Activated naive CD4-positive, alpha-beta T cell treated with anti-CD3 and anti-CD28 coated beads, Interleukin-2, amount 10 ng/mL, durations not matched to agents 7 days and 5 days (primary cell): ENCODE data around the gene MADD.
A peak's percentile ranks its signal among the peaks of the same experiment; 100 is the strongest.
"Not testable (repeated sequence)": the region's sequence is repeated elsewhere in the genome, so short reads cannot be mapped to it uniquely, and the experiment has no call there.

Experiments used
- CTCF ChIA-PET: fragments of 350-600 bp; sonication (Branson Sonifier 250); formaldehyde crosslinking; loops from one replicate; lab custom pipeline; 2021; ENCODE audit warnings: antibody characterized with exemption; lab: Charles Lee
- DNase-seq: peaks from one replicate; pipeline ENCODE4 v3.0.0-alpha.2; 2020
- H3K27ac Mint-ChIP-seq: one replicate; pipeline ENCODE4 v1.8.0; 2021; ENCODE audit warnings: mild to moderate bottlenecking, moderate library complexity, mixed read lengths
- H3K27me3 Mint-ChIP-seq: one replicate; pipeline ENCODE4 v1.8.0; 2021; ENCODE audit warnings: mild to moderate bottlenecking, mixed read lengths
- H3K36me3 Mint-ChIP-seq: one replicate; pipeline ENCODE4 v1.8.0; 2021; ENCODE audit warnings: mixed read lengths
- H3K4me1 Mint-ChIP-seq: one replicate; pipeline ENCODE4 v1.8.0; 2021; ENCODE audit warnings: mixed read lengths
- H3K4me3 Mint-ChIP-seq: one replicate; pipeline ENCODE4 v1.8.0; 2021; ENCODE audit warnings: mild to moderate bottlenecking, moderate library complexity, mixed read lengths
- H3K9me3 Mint-ChIP-seq: one replicate; pipeline ENCODE4 v1.8.0; 2021; ENCODE audit warnings: mixed read lengths

MADD gene

DNA sequence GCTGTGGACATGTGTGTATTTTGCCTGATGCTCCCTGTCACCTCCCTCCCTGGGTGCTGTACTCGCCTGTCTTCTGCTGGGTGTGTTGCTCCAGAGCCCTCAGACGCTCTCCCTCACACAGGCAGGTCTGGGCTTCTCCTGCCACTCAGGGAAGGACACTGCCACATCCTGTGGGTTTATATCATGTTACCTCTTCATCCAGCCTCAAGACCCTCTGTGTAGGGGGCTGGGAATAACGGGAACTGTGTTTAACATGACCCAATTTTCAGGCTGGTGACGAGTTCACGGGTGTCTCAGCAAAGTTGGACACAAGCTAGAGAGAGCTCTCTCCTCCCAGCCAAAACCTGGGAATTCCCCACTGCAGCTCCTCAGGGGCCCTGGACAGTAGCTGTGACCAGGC lies 58.0 kb downstream of the MADD start:
- CTCF ChIA-PET, result no interaction called here
- Mint-ChIP-seq H3K9me3 (no peaks in the 10 kb centered on the region), H3K27me3 (no peaks in the 10 kb centered on the region), H3K4me3 (no peak overlapping the region), H3K4me1 (no peaks in the 10 kb centered on the region), H3K36me3 (peaks cover 30% of the 10 kb centered on the region), H3K27ac (no peak overlapping the region)
- DNase-seq, result no peak

DNA sequence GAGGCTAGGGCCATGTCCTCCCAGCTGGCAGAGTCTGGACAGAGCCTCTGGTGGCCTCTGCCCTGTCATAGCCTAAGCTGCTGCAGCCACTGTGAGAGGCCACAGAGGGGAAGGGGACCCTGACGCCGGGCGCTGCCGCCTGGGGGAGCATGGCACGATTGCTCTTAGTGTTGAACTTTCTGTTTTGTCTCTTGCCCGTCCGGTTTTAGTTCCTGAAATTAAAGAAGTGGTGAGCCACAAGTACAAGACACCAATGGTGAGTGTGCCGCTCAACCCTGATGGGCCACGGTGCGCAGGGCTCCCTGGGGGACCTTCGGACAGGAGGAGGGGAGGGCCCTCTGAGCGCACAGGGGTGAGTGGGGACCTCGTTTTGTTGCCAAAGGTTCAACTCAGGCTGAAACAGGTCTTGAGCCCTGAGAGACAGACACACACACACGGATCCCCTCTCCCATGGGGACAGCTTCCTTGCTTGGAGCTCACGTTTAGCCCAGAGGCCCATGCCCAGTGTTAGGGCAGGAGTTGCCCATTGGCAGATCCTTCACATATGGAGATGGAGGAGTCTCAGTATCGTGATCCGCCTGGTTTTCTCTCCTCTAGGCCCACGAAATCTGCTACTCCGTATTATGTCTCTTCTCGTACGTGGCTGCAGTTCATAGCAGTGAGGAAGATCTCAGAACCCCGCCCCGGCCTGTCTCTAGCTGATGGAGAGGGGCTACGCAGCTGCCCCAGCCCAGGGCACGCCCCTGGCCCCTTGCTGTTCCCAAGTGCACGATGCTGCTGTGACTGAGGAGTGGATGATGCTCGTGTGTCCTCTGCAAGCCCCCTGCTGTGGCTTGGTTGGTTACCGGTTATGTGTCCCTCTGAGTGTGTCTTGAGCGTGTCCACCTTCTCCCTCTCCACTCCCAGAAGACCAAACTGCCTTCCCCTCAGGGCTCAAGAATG lies 58.8 kb downstream of the MADD start:
- H3K4me3 Mint-ChIP-seq, result no peak overlapping the region
- no peak for DNase-seq
- H3K27ac Mint-ChIP-seq, result peak overlapping the region; percentile 63
- peaks cover 30% of the 10 kb centered on the region for H3K36me3 Mint-ChIP-seq
- no peaks in the 10 kb centered on the region for H3K27me3 Mint-ChIP-seq
- CTCF ChIA-PET, result no interaction called here
- H3K4me1 Mint-ChIP-seq, result no peaks in the 10 kb centered on the region
- H3K9me3 Mint-ChIP-seq, result no peaks in the 10 kb centered on the region

DNA sequence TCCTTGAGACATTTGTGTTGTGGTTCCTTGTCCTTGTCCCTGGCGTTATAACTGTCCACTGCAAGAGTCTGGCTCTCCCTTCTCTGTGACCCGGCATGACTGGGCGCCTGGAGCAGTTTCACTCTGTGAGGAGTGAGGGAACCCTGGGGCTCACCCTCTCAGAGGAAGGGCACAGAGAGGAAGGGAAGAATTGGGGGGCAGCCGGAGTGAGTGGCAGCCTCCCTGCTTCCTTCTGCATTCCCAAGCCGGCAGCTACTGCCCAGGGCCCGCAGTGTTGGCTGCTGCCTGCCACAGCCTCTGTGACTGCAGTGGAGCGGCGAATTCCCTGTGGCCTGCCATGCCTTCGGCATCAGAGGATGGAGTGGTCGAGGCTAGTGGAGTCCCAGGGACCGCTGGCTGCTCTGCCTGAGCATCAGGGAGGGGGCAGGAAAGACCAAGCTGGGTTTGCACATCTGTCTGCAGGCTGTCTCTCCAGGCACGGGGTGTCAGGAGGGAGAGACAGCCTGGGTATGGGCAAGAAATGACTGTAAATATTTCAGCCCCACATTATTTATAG lies 59.6 kb downstream of the MADD start:
- Mint-ChIP-seq H3K36me3 (peaks cover 30% of the 10 kb centered on the region), H3K4me3 (no peak overlapping the region), H3K9me3 (no peaks in the 10 kb centered on the region), H3K4me1 (no peaks in the 10 kb centered on the region), H3K27me3 (no peaks in the 10 kb centered on the region), H3K27ac (no peak overlapping the region)
- no peak for DNase-seq
- CTCF ChIA-PET, result no interaction called here

DNA sequence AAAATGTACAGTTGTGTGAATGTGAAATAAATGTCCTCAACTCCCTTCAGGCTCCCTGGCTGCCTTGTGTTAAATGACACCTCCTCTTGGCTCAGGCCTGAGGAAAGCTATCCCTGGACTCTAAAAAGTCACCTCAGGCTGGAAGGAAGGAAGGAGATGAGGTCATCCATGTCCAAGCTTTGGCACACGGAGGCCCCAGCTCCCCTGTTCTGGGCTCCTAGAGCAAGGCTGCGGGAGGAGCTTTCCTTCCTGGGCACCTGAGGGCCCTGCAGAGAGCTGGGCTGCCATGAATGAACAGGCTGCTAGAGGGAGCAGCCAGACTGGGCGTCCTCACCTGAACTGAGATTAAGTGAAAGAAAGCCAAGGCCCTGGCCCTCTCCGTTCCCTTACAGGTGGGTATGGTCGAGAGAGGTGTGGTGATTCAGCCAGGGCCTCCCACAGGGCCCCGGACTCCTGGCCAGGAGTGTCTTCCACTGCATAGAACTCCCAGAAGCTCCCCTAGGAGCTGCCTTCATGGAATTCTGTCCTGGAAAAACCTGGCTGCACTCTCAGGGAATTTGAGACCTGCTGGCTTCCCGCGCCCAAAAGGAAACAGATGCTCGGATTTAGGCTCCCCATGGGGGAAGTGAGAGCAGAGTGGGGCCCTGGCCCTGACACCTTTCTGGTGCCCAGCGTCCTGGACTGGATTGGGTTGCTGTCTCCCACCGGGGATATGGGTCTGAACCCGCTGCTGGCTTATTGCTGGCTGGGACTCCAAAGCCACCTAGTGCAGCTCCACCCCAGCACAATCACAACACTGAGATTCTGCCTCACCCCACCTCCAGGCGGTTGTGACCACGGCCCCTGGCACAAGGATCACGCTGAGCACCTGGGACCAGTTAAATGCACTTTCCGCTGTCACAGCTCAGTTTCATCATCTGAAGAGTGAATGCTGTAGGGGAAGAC lies 60.3 kb downstream of the MADD start:
- H3K4me1 Mint-ChIP-seq, result no peaks in the 10 kb centered on the region
- CTCF ChIA-PET, result interaction anchor here (0.7 kb wide), 2 partner anchors 8 to 77 kb away, joined by 3 read pairs; no protein-coding TSS in a partner anchor
- H3K4me3 Mint-ChIP-seq, result no peak overlapping the region
- H3K27ac Mint-ChIP-seq, result peak overlapping the region; percentile 45
- no peaks in the 10 kb centered on the region for H3K27me3 Mint-ChIP-seq
- no peak for DNase-seq
- H3K36me3 Mint-ChIP-seq, result peaks cover 25% of the 10 kb centered on the region
- no peaks in the 10 kb centered on the region for H3K9me3 Mint-ChIP-seq

DNA sequence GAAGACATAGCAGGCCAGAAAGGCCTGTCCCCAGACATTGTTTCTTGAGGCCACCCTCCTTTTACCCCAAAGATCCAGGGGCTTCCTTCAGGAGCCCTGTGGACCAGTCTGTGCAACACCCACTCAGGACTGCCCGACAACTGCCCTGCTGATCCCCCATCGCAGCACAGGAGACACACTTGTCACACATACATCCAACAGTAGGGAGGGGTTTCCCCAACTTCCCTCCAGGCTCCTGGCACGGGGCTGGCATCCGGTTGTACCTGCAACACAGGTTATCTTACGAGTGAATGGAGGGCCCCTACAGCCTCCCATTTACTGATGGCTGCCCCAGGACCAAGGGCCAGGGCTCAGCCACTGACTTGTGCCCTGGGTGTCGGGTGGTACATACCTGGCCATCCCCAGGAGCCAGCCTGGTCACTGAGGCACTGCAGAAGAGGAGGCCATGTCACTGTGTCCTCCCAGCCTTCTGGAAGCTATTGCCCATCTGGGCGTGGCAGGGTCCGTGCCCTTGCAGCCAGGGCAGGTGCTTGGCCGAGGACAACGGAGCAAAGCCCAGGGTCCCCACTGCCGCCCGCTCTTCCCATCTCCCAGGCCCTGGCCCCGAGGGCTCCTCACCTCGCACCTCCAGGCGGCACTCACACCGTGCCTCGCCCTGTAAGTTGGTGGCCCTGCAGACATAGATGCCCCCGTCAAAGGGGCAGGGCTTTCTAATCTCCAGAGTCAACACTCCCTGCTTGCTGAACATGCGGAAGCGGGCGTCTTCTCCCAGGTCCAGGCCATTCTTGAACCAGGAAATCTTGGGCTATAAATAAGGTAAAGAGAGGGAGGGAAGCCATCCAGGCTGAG lies 61.7 kb downstream of the MADD start:
- DNase-seq, result no peak
- no peak overlapping the region for H3K27ac Mint-ChIP-seq
- peaks cover 16% of the 10 kb centered on the region for H3K36me3 Mint-ChIP-seq
- CTCF ChIA-PET, result interaction anchor here (0.7 kb wide), 1 partner anchor 10 kb away, joined by 3 read pairs; no protein-coding TSS in a partner anchor
- H3K27me3 Mint-ChIP-seq, result no peaks in the 10 kb centered on the region
- no peaks in the 10 kb centered on the region for H3K4me1 Mint-ChIP-seq
- no peaks in the 10 kb centered on the region for H3K9me3 Mint-ChIP-seq
- H3K4me3 Mint-ChIP-seq, result no peak overlapping the region

DNA sequence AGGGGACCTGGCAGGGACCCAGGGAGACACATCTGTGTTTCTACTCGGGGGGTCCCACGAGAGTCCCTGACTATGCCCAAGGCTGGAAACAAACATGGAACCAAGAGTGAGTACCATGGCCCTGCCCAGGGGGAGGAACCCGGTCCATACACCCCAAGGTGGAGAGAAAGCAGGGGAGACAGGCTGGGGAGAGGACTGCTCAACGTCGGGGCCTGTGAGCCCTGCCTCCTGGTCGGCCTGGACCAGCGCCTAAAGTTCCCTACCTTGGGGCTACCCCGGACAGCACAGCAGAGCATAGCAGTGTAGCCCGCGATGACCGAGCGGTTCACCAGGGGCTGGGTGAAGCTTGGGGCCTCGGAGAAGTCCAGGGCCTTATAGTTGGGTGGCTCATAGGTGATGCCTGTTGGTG lies 62.4 kb downstream of the MADD start:
- CTCF ChIA-PET, result no interaction called here
- Mint-ChIP-seq H3K36me3 (peaks cover 13% of the 10 kb centered on the region), H3K9me3 (no peaks in the 10 kb centered on the region), H3K4me1 (no peaks in the 10 kb centered on the region), H3K27me3 (no peaks in the 10 kb centered on the region), H3K27ac (no peak overlapping the region), H3K4me3 (no peak overlapping the region)
- no peak for DNase-seq

DNA sequence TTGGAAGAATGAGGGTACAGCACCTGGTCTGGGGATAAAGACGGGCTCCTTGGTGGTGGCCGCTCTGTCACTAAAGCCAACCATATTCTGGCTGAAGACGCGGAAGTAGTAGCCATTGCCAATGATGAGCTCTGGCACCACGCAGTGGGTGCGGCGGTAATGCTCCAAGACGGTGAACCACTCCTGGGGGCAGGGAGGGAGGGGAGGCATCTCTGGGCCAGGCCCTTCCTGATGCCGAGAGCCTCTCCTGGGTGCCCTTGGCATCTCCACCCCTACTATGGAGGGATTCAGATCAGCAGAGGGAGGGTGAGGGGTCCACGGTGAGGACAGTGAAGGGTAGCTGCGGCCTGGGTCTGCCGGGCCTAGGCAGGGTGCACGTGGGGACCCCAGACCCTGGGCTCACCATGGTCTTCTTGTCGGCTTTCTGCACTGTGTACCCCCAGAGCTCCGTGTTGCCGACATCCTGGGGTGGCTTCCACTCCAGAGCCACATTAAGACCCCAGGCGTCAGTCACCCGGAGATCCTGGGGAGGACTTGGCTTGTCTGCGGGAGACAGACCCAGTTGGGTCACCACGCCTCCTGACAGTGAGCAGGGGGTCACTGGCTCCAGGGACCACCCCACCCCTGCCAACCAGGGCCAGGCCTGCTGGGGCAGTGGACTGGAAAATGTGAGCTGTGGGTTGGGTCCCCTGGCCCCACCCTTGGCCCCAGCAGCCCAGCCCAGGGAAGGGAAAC lies 63.0 kb downstream of the MADD start:
- Mint-ChIP-seq H3K4me1 (no peaks in the 10 kb centered on the region), H3K4me3 (no peak overlapping the region), H3K9me3 (no peaks in the 10 kb centered on the region), H3K27ac (no peak overlapping the region), H3K27me3 (no peaks in the 10 kb centered on the region), H3K36me3 (peaks cover 10% of the 10 kb centered on the region)
- CTCF ChIA-PET, result no interaction called here
- DNase-seq, result no peak

DNA sequence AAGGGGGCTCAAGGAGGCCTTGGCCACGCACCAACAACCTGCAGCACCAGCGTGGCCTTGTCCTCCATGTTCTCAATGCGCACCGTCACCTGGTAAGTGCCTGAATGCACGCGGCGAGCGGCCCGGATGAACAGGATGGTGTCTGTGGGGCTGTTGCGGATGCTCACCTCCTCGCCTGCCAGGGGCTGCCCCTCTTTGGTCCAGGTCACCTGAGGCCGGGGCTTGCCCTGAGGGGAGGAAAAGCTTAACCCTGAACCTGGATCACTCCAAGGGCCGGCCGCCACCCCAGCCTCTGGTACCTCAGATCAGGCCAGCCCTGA lies 63.6 kb downstream of the MADD start:
- CTCF ChIA-PET, result no interaction called here
- DNase-seq, result no peak
- Mint-ChIP-seq H3K4me1 (no peaks in the 10 kb centered on the region), H3K36me3 (peaks cover 9% of the 10 kb centered on the region), H3K27ac (no peak overlapping the region), H3K4me3 (no peak overlapping the region), H3K27me3 (no peaks in the 10 kb centered on the region), H3K9me3 (no peaks in the 10 kb centered on the region)

DNA sequence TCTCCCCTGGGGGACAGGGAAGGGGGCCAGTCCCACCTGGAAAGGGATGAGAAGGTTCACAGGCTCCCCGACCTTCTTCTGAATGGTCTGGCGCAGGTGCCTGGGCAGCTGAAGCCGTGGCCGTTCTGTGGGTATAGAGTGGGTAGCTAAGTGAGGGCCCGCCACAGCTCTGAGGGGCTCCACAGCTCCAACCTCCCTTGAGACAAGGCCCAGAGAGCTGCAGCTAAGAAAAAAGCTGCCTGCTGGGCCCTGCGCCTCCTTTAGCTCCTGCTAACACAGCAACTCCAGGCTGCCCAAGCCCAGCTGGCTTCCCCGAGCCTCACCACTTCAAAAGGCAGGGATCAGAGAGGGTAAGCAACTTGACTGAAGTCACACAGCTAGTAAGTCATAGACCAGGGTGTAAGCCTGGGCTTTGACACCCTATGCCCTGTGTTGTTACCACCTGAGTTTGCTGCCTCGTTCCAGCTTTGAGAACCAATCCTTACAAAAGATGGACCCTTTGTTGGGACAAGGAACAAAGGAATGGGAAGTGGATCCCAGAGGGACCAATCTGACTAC lies 64.0 kb downstream of the MADD start:
- no peaks in the 10 kb centered on the region for H3K9me3 Mint-ChIP-seq
- no peaks in the 10 kb centered on the region for H3K27me3 Mint-ChIP-seq
- peaks cover 4% of the 10 kb centered on the region for H3K36me3 Mint-ChIP-seq
- no peaks in the 10 kb centered on the region for H3K4me1 Mint-ChIP-seq
- DNase-seq, result no peak
- no peak overlapping the region for H3K27ac Mint-ChIP-seq
- no peak overlapping the region for H3K4me3 Mint-ChIP-seq
- CTCF ChIA-PET, result interaction anchor here (0.6 kb wide), 1 partner anchor 13 kb away, joined by 3 read pairs; no protein-coding TSS in a partner anchor

DNA sequence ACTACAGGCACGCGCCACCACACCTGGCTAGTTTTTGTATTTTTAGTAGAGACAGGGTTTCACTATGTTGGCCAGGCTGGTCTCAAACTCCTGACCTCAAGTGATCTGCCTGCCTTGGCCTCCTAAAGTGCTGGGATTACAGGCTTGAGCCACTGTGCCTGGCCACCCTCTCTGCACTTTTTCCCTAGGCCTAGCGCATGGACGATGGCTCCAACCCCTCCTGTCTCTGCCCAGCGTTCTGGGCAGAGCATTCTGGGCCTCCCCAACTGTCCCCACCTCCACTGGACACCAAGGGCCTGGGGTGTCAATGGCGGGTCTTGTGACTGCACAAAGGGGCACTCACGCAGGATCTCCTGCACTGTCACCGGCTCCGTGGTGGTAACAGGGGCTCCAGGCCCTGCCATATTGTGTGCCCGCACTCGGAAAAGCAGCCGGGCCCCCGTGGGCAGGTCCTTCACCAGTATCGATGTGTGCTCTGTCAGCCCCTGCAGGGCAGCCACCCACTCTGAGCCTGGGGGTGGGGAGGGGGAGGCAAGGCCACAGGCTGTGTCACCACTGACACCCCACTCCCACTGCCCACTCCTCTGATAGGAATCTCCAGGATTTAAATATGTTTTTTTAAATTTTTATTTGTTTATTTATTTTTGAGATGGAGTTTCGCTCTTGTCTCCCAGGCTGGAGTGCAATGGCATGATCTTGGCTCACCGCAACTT lies 64.9 kb downstream of the MADD start:
- H3K27me3 Mint-ChIP-seq, H3K9me3 Mint-ChIP-seq, CTCF ChIA-PET, H3K4me1 Mint-ChIP-seq, H3K4me3 Mint-ChIP-seq, DNase-seq, H3K36me3 Mint-ChIP-seq, H3K27ac Mint-ChIP-seq: not testable (repeated sequence)

DNA sequence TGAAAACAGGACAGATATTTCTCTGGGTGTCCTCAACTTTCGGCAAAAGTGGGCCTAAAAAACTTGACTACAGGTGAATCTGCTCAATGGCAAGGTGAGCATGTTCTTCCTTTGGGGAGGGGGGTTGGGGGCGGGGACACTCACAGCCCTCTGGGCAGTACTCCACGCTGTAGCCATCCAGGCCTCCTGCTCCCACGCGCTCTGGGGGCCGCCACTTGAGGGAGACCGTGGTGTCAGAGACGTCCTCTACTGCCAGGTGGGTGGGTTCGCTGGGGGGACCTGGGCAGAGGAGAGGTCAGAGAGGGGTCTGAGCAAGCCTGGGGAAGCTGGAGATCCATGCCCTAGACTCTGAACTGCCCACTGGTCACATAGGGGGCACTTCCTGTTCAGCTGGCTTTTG lies 65.8 kb downstream of the MADD start:
- no peak overlapping the region for H3K4me3 Mint-ChIP-seq
- no peaks in the 10 kb centered on the region for H3K27me3 Mint-ChIP-seq
- CTCF ChIA-PET, result interaction anchor here (0.7 kb wide), 1 partner anchor 9 kb away, joined by 3 read pairs; no protein-coding TSS in a partner anchor

DNA sequence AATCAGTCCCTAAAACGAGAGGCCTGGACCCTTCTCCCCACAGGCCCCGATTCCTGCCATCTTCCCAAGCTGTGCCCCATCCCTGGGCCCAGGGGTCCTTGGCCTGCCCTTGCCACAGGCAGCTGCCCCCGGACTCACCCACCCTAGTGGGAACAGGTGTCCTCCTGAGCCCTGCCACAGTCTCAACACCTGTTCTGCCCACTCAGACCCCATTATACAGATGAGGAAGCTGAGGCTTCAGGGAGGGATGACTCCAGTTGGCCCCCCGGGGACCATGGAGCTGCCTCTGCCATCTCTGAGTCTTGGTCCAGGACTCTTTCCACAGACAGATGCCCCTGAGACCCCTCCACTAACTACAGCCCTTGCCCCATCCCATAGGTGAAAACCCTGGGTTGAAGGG lies 66.7 kb downstream of the MADD start:
- H3K4me3 Mint-ChIP-seq, result no peak overlapping the region
- H3K9me3 Mint-ChIP-seq, result no peaks in the 10 kb centered on the region
- CTCF ChIA-PET, result interaction anchor here (0.6 to 1.1 kb wide), 2 partner anchors 35 to 76 kb away, joined by 3 to 4 read pairs; no protein-coding TSS in a partner anchor
- H3K27ac Mint-ChIP-seq, result no peak overlapping the region
- no peaks in the 10 kb centered on the region for H3K4me1 Mint-ChIP-seq
- no peaks in the 10 kb centered on the region for H3K27me3 Mint-ChIP-seq
- no peaks in the 10 kb centered on the region for H3K36me3 Mint-ChIP-seq
- DNase-seq, result no peak

More for the DNA sequence above, 65.8 kb downstream of the MADD start:
- no peaks in the 10 kb centered on the region for H3K9me3 Mint-ChIP-seq
- H3K4me1 Mint-ChIP-seq, result no peaks in the 10 kb centered on the region
- no peak for DNase-seq
- H3K36me3 Mint-ChIP-seq, result no peaks in the 10 kb centered on the region
- H3K27ac Mint-ChIP-seq, result no peak overlapping the region
